Keratinocyte (primary cell): ENCODE measurements around the gene CSHL1. TPM values are rescaled to one million over a fixed set of nuclear protein-coding genes. Genes with fewer than 3 reads are reported as not detected.

Experiments used
- DNase-seq: peaks from one replicate; pipeline ENCODE4 v3.0.0-alpha.2; 2011; ENCODE audit warnings: low read depth, missing footprints, low spot score
- FAIRE-seq: peaks from 2 replicates; lab custom pipeline; 2011; peaks lifted over from hg19 to GRCh38; lab: Jason Lieb, UNC
- H2AFZ ChIP-seq: 2 replicates; pipeline ENCODE4 v1.6.0; 2012; ENCODE audit warnings: low read length, control low read depth, inconsistent platforms; ENCODE audit not compliant: control insufficient read depth
- H3K27ac ChIP-seq: 2 replicates; pipeline ENCODE4 v1.5.1; 2011; ENCODE audit warnings: low read length; ENCODE audit not compliant: control insufficient read depth, insufficient read depth
- H3K27me3 ChIP-seq: 3 replicates; pipeline ENCODE4 v1.6.0; 2011; ENCODE audit warnings: low read length; ENCODE audit not compliant: control insufficient read depth, insufficient read depth; ENCODE audit errors: extremely low read depth
- H3K36me3 ChIP-seq, 2 experiments: 2 replicates in 1 of 2; 3 replicates in 1 of 2; pipeline ENCODE4 v1.5.1; 2011; ENCODE audit warnings: low read length in 2 of 2, mild to moderate bottlenecking in 1 of 2; ENCODE audit not compliant: control insufficient read depth in 2 of 2, insufficient read depth in 2 of 2; ENCODE audit errors: extremely low read depth in 1 of 2
- H3K4me1 ChIP-seq: 3 replicates; pipeline ENCODE4 v1.5.1; 2011; ENCODE audit warnings: low read length; ENCODE audit not compliant: control insufficient read depth, insufficient read depth; ENCODE audit errors: extremely low read depth
- H3K4me2 ChIP-seq: 3 replicates; pipeline ENCODE4 v1.6.0; 2011; ENCODE audit warnings: low read depth, low read length; ENCODE audit not compliant: control insufficient read depth, insufficient read depth; ENCODE audit errors: extremely low read depth
- H3K4me3 ChIP-seq, 3 experiments: fragments of 200-600 bp in 1 of 3; sonication (generic) in 1 of 3; 2 replicates in 2 of 3; 3 replicates in 1 of 3; pipeline ENCODE4 v1.5.1; 2011 to 2016; ENCODE audit warnings: low read length in 3 of 3, mild to moderate bottlenecking in 3 of 3, control low read depth in 2 of 3, inconsistent platforms in 1 of 3, low read depth in 1 of 3, mixed read lengths in 1 of 3, mixed run types in 1 of 3, moderate library complexity in 1 of 3; ENCODE audit not compliant: control insufficient read depth in 2 of 3, insufficient read depth in 2 of 3; ENCODE audit errors: extremely low read depth in 1 of 3
- H3K79me2 ChIP-seq: 2 replicates; pipeline ENCODE4 v1.6.0; 2012; ENCODE audit warnings: low read length; ENCODE audit not compliant: control insufficient read depth, insufficient read depth
- H3K9ac ChIP-seq: 3 replicates; pipeline ENCODE4 v1.6.0; 2011; ENCODE audit warnings: low read length; ENCODE audit not compliant: control insufficient read depth, insufficient read depth; ENCODE audit errors: extremely low read depth
- H3K9me1 ChIP-seq: 3 replicates; pipeline ENCODE4 v1.6.0; 2011; ENCODE audit warnings: low read length; ENCODE audit not compliant: control insufficient read depth, insufficient read depth; ENCODE audit errors: extremely low read depth
- H3K9me3 ChIP-seq: 2 replicates; pipeline ENCODE4 v1.5.1; 2012; ENCODE audit warnings: low read depth, low read length; ENCODE audit not compliant: control insufficient read depth
- H4K20me1 ChIP-seq: 3 replicates; pipeline ENCODE4 v1.6.0; 2011; ENCODE audit warnings: low read length; ENCODE audit not compliant: control insufficient read depth, insufficient read depth; ENCODE audit errors: extremely low read depth
- EZH2 ChIP-seq: IDR thresholded peaks from one replicate; pipeline ENCODE4 v1.6.1; 2012; ENCODE audit warnings: inconsistent platforms, mild to moderate bottlenecking, low read length, moderate library complexity
- dilution Hi-C: fragments of 300-500 bp; cut with MboI; formaldehyde crosslinking; loops from one replicate; pipeline ENCODE4 v1.7.0; 2020; ENCODE audit warnings: low sequenced_read_pairs; ENCODE audit not compliant: extremely low pct_ligation_motif_present
- polyA plus RNA-seq, 5 experiments: library from polyadenylated mRNA; depleted of rRNA in 3 of 5; stranded (reverse) in 3 of 5; stranded (forward) in 1 of 5; unstranded in 1 of 5; fragments of >200 nt; gene quantifications; 1 replicate in 1 of 5; 2 replicates in 3 of 5; 3 replicates in 1 of 5; pipeline versions ENCODE4 v1.2.1 to v1.2.3, GENCODE V29; 2011 to 2012; ENCODE audit warnings: missing spikeins in 2 of 5, low read depth in 1 of 5, low replicate concordance in 1 of 5
- TF ChIP-seq, protein P1 (sequence below), 3 experiments: IDR thresholded peaks in 1 of 3; conservative IDR thresholded peaks in 1 of 3; optimal IDR thresholded peaks in 1 of 3; 2 replicates in 2 of 3; 3 replicates in 1 of 3; pipeline versions ENCODE3 to v1.5.1; 2011; ENCODE audit warnings: low read length in 3 of 3, mild to moderate bottlenecking in 3 of 3, moderate library complexity in 2 of 3, control low read depth in 1 of 3, inconsistent platforms in 1 of 3; ENCODE audit not compliant: insufficient read depth in 2 of 3; ENCODE audit errors: extremely low read depth in 1 of 3

The CSHL1 gene
- polyA plus RNA-seq, 1 donor (not counting 4 experiments of a cell fraction or from before 2014, with no cell fraction given) = not detected

DNA sequence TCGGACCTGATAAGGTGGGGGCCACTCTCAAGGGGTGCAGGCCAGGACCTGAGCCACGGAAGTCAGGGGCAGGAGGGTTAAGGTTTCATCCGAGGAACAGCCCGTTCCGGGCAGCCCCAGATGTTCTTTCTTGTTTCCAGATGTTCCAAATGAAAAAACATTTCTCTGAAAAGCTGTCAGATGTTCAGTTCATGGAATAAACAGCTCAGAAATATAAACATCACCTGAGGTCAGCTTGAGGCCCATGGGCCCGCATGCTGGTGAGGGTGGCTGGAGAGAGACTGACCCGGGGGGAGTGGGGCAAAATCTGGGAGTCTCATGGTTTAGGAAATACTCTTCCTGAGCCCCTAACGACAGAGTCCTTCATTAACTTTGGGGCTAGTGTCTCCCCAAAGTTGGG, 22.5 kb upstream of the CSHL1 start:
- Histone ChIP-seq H3K27me3 (peaks cover 17% of the 10 kb centered on the region), H3K9me1 (no peaks in the 10 kb centered on the region), H3K4me1 (peaks cover 12% of the 10 kb centered on the region), H3K9me3 (no peaks in the 10 kb centered on the region), H4K20me1 (no peaks in the 10 kb centered on the region), H3K27ac (no peak overlapping the region), H3K9ac (no peak overlapping the region), H3K36me3 (no peaks in the 10 kb centered on the region), H3K79me2 (no peaks in the 10 kb centered on the region), H3K4me3 (no peak overlapping the region), H2AFZ (no peak overlapping the region), H3K4me2 (no peak overlapping the region)
- dilution Hi-C loops = no loop called here
- no peak for DNase-seq
- no peak for FAIRE-seq
- TF ChIP-seq EZH2 = no peak
- TF ChIP-seq, protein P1, sequence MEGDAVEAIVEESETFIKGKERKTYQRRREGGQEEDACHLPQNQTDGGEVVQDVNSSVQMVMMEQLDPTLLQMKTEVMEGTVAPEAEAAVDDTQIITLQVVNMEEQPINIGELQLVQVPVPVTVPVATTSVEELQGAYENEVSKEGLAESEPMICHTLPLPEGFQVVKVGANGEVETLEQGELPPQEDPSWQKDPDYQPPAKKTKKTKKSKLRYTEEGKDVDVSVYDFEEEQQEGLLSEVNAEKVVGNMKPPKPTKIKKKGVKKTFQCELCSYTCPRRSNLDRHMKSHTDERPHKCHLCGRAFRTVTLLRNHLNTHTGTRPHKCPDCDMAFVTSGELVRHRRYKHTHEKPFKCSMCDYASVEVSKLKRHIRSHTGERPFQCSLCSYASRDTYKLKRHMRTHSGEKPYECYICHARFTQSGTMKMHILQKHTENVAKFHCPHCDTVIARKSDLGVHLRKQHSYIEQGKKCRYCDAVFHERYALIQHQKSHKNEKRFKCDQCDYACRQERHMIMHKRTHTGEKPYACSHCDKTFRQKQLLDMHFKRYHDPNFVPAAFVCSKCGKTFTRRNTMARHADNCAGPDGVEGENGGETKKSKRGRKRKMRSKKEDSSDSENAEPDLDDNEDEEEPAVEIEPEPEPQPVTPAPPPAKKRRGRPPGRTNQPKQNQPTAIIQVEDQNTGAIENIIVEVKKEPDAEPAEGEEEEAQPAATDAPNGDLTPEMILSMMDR (optimal IDR thresholded peaks at IDR 0.05 in 1 of 3, IDR thresholded peaks at IDR 0.05 in 1 of 3, conservative IDR thresholded peaks at IDR 0.05 in 1 of 3; ENCODE audit: extremely low read depth in 1 of 3, insufficient read depth in 2 of 3, low read length in 3 of 3) = no peak

DNA sequence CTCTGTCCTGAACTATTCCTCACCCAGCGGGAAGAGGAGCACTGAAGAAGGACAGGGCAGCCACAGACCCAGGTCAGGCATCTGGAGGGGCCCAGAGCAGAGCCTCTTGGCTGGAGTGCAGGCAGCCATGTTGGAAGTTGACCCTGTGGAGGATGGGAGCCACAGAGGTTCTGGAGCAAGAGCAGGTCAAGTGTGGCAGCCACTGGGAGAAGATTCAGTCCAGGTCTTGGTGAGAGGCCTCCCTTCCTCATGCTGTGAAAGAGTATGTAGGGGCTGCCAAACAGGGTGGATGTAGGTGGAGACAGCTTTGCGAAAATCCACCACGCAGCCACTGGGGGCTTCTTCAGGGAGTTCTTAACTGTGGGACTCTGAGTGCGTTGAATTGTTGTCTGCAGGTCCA, 21.7 kb upstream of the CSHL1 start:
- H3K9me1 ChIP-seq = no peaks in the 10 kb centered on the region
- FAIRE-seq (no peak), DNase-seq (no peak)
- no peak overlapping the region for H3K9ac ChIP-seq
- H3K4me3 ChIP-seq = no peak overlapping the region
- H3K36me3 ChIP-seq = no peaks in the 10 kb centered on the region
- H4K20me1 ChIP-seq = no peaks in the 10 kb centered on the region
- H2AFZ ChIP-seq = no peak overlapping the region
- H3K4me1 ChIP-seq = peaks cover 12% of the 10 kb centered on the region
- no peak overlapping the region for H3K27ac ChIP-seq
- H3K27me3 ChIP-seq = peaks cover 20% of the 10 kb centered on the region
- H3K79me2 ChIP-seq = no peaks in the 10 kb centered on the region
- TF ChIP-seq EZH2 = no peak
- TF ChIP-seq, protein P1 (optimal IDR thresholded peaks at IDR 0.05 in 1 of 3, IDR thresholded peaks at IDR 0.05 in 1 of 3, conservative IDR thresholded peaks at IDR 0.05 in 1 of 3; ENCODE audit: extremely low read depth in 1 of 3, insufficient read depth in 2 of 3, low read length in 3 of 3) = no peak
- H3K9me3 ChIP-seq = no peaks in the 10 kb centered on the region
- no peak overlapping the region for H3K4me2 ChIP-seq
- dilution Hi-C loops = no loop called here
